Ovary (tissue), 9 donors: ENCODE measurements around the gene OGFOD2. TPM values are rescaled to one million over a fixed set of nuclear protein-coding genes. Genes with fewer than 3 reads are reported as not detected.
"Not testable (repeated sequence)": the region's sequence is repeated elsewhere in the genome, so short reads cannot be mapped to it uniquely, and the experiment has no call there.

Source experiments
- DNase-seq, 5 donors: peaks; one replicate each; pipeline ENCODE4 v3.0.0-alpha.2; 2019 to 2020
- H3K27ac ChIP-seq, 2 donors: fragments of 200-600 bp; one replicate each; pipeline versions ENCODE4 v1.5.1 to v1.8.0; 2019 to 2022
- H3K27me3 ChIP-seq: fragments of 200-600 bp; one replicate; pipeline ENCODE4 v1.8.0; 2022
- H3K36me3 ChIP-seq: fragments of 200-600 bp; sonication (generic); one replicate; pipeline ENCODE4 v1.5.1; 2019
- H3K4me1 ChIP-seq: one replicate; pipeline ENCODE4 v1.8.1; 2013; ENCODE audit warnings: mild to moderate bottlenecking, moderate library complexity; ENCODE audit not compliant: insufficient read depth
- H3K4me3 ChIP-seq: fragments of 200-600 bp; sonication (generic); one replicate; pipeline ENCODE4 v1.5.1; 2017
- H3K9me3 ChIP-seq, 2 donors: fragments of 200-600 bp in 1 of 2; sonication (generic) in 1 of 2; one replicate each; pipeline versions ENCODE4 v1.5.1 to v1.8.1; 2013 to 2019; ENCODE audit warnings: mild to moderate bottlenecking in 1 of 2, moderate library complexity in 1 of 2
- EP300 ChIP-seq: sonication (generic); formaldehyde crosslinking; IDR thresholded peaks from one replicate; pipeline ENCODE4 v1.6.1; 2017; ENCODE audit warnings: antibody characterized with exemption
- POLR2A ChIP-seq: fragments of 450-650 bp; IDR thresholded peaks from one replicate; pipeline ENCODE4 v1.6.1; 2017; ENCODE audit warnings: antibody characterized with exemption, mild to moderate bottlenecking, moderate library complexity
- WGBS, 3 donors: extraction: QIAGEN DNeasy Blood & Tissue Kit in 1 of 3; methylation state at CpG; one replicate each; pipeline versions ENCODE4 v1.1.5 to v1.1.7; 2013 to 2017; 5-methylcytosine and 5-hydroxymethylcytosine counted together
- intact Hi-C, 4 donors: fragments of 100-400 bp; cut with DNase I; formaldehyde crosslinking; loops; one replicate each; pipeline versions ENCODE4 v1.11.0 to v1.15.1; 2022 to 2023
- polyA plus RNA-seq, 2 donors: library from polyadenylated mRNA; stranded (reverse); fragments of 200-250 nt in 1 of 2; fragments of 350-450 nt in 1 of 2; fragmentation: Illumina TruSeq in 1 of 2; extraction: RNeasy Lipid Tissue Mini Kit (QIAGEN cat#74804) in 1 of 2; gene quantifications; one replicate each; pipeline ENCODE4 v1.2.3, GENCODE V29; 2013 to 2014
- total RNA-seq, 7 donors: library from RNA; depleted of rRNA in 2 of 7; stranded (reverse); fragments of >200 nt in 2 of 7; fragmentation: NEBNext Ultra II Directional in 3 of 7; extraction: Animal tissue kit (Norgen Biotek cat#: 25700) in 3 of 7; gene quantifications; one replicate each; pipeline versions ENCODE4 v1.1.0 to v1.2.4, GENCODE V29; 2016 to 2023
- TF ChIP-seq, protein P1 (sequence below), 3 donors: fragments of 450-650 bp in 2 of 3; fragments of 200-600 bp in 1 of 3; IDR thresholded peaks; one replicate each; pipeline versions ENCODE4 v1.5.1 to v1.8.0; 2016 to 2022; ENCODE audit warnings: antibody characterized with exemption in 3 of 3, mild to moderate bottlenecking in 1 of 3
- donor health status: DM: no; HTN: no; CAD: no; lungs with moderate emphysema.
- donor health status: DM: no; HTN: no; CAD: no.
- donor health status: Bipolar disorder and iron deficiency.
- donor health status: DM: yes; HTN: yes; CAD: no.
- donor health status: DM: no; HTN: no; CAD: no.
- donor health status: DM: yes; HTN: yes; CAD: no.

The OGFOD2 gene
- total and polyA plus RNA-seq, 9 donors: 1.4 to 17.6 (median 16.8) TPM

DNA sequence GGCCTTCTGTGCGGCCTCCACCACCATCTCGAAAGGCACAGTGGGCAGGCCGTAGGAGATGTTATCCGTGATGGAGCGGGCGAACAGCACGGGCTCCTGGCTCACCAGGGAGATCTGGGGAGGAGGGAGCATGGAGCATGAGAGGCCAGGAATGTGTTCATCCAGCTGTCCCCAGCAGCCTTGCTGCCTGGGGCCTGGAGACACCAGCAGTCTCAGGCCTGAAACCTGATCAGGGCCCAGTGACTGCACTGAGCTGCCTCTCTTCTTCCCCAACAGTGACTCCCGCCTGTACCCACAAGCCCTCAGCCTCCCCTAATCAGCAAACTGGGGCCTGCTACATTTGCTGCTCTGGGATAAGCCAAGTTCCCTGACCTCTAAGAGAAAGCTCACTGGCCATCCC is 39.7 kb upstream of the OGFOD2 start:
- TF ChIP-seq EP300 (no peak), POLR2A (no peak)
- TF ChIP-seq, protein P1, sequence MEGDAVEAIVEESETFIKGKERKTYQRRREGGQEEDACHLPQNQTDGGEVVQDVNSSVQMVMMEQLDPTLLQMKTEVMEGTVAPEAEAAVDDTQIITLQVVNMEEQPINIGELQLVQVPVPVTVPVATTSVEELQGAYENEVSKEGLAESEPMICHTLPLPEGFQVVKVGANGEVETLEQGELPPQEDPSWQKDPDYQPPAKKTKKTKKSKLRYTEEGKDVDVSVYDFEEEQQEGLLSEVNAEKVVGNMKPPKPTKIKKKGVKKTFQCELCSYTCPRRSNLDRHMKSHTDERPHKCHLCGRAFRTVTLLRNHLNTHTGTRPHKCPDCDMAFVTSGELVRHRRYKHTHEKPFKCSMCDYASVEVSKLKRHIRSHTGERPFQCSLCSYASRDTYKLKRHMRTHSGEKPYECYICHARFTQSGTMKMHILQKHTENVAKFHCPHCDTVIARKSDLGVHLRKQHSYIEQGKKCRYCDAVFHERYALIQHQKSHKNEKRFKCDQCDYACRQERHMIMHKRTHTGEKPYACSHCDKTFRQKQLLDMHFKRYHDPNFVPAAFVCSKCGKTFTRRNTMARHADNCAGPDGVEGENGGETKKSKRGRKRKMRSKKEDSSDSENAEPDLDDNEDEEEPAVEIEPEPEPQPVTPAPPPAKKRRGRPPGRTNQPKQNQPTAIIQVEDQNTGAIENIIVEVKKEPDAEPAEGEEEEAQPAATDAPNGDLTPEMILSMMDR (IDR thresholded peaks at IDR 0.05): no peak
- H3K36me3 ChIP-seq: no peaks in the 10 kb centered on the region

DNA sequence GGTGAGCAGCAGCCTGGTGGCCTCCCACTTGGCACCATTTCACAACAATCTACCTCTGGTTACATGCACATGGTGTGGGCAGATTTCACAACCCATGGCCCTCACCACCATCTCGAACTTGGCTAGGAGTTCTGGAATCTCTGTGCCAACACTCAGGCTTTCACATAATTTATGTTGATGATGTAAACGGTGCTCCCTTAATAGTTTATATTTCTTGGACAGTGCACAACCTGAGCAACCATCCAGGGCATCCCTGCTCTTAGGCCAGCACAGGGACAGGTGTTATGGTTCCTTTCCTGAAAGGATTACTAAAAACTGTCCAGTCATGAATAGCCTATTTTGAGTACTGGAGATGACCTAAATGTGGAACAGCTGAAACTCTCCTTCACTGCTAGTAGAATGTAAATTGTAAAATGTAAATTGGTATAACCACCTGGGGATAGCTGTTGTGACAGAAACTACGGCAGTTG is 37.4 kb upstream of the OGFOD2 start:
- no peak overlapping the region for H3K4me3 ChIP-seq
- intact Hi-C loops: no loop called here
- 76 to 83% (median 82%) methylated on average over 3 of the region's 3 CpGs for WGBS, 3 donors
- H3K27me3 ChIP-seq: no peaks in the 10 kb centered on the region
- no peaks in the 10 kb centered on the region for H3K9me3 ChIP-seq
- TF ChIP-seq EP300: no peak
- no peak for TF ChIP-seq POLR2A
- TF ChIP-seq, protein P1 (IDR thresholded peaks at IDR 0.05): no peak
- no peaks in the 10 kb centered on the region for H3K36me3 ChIP-seq
- DNase-seq: no peak
- no peaks in the 10 kb centered on the region for H3K4me1 ChIP-seq
- H3K27ac ChIP-seq: no peak overlapping the region

More for the DNA sequence above, 39.7 kb upstream of the OGFOD2 start:
- Histone ChIP-seq H3K27ac (no peak overlapping the region), H3K4me3 (no peak overlapping the region), H3K27me3 (no peaks in the 10 kb centered on the region), H3K4me1 (no peaks in the 10 kb centered on the region), H3K9me3 (no peaks in the 10 kb centered on the region)
- intact Hi-C loops: no loop called here
- DNase-seq: no peak
- 89 to 91% (median 90%) methylated on average over 8 of the region's 8 CpGs for WGBS, 3 donors

DNA sequence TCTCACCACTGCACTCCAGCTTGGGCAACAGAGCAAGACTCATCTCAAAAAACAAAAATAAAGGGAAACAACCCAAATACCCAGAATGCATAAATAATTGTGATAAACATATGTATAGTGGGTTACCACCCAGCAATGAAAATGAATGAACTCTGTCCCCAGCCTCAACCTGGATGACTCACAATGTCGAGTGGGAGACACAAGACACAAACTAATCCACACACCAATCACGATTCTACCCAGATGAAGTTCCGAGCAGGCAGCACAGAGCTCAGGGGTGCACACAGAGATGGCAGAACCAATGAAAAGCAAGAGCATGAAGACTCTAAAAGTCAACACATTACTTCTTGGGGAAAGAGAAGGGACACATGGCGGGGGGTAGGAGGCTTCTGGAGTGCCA is 35.9 kb upstream of the OGFOD2 start:
- H3K27me3 ChIP-seq: no peaks in the 10 kb centered on the region
- 88 to 92% (median 90%) methylated on average over 4 of the region's 4 CpGs for WGBS, 3 donors
- intact Hi-C loops: no loop called here

DNA sequence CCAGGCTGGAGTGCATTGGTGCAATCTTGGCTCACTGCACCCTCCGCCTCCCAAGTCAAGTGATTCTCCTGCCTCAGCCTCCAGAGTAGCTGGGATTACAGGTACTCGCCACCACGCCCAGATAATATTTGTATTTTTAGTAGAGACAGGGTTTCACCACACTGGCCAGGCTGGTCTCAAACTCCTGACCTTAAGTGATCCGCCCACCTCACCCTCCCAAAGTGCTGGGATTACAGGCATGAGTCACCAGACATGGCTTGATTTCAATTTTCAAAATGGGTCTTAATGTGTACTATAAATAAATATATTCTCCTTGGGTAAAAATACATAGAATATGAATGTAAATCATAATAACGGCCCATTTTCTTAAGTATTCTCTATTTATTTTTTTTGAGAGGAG is 33.7 kb upstream of the OGFOD2 start:
- intact Hi-C loops: loop anchor here in 2 of 4 donors (10.0 kb wide), 1 partner anchor 147 kb away; no protein-coding TSS in a partner anchor
- 78 to 87% (median 82%) methylated on average over 5 of the region's 5 CpGs for WGBS, 3 donors
- H3K9me3 ChIP-seq: not testable (repeated sequence)

More for the DNA sequence above, 35.9 kb upstream of the OGFOD2 start:
- H3K36me3 ChIP-seq: no peaks in the 10 kb centered on the region
- no peaks in the 10 kb centered on the region for H3K9me3 ChIP-seq
- H3K4me1 ChIP-seq: no peaks in the 10 kb centered on the region
- no peak for DNase-seq
- TF ChIP-seq EP300 (no peak), POLR2A (no peak)
- TF ChIP-seq, protein P1 (IDR thresholded peaks at IDR 0.05): no peak
- no peak overlapping the region for H3K27ac ChIP-seq
- H3K4me3 ChIP-seq: no peak overlapping the region

DNA sequence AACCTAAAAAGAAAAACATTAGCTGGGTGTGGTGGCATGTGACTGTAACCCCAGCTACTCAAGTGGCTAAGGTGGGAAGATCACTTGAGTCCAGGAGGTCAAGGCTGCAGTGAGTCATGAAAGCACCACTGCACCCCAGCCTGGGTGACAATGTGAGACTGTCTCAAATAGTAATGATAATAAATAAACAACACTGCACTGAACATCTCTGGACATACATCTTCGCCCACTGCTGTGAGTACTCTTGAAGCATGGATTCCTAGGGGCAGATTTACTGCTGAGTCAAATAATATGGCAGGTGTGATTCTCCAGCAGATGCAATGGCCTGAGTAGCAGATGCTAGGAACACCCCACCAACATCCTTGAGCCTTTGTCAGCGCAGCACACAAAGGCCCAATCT is 32.4 kb upstream of the OGFOD2 start:
- WGBS, 3 donors: 91 to 95% (median 91%) methylated on average over 2 of the region's 2 CpGs
- Histone ChIP-seq H3K9me3 (no peaks in the 10 kb centered on the region), H3K27ac (no peak overlapping the region)

More for the DNA sequence above, 33.7 kb upstream of the OGFOD2 start:
- H3K27me3 ChIP-seq, H3K4me3 ChIP-seq, DNase-seq, H3K4me1 ChIP-seq, H3K27ac ChIP-seq, H3K36me3 ChIP-seq: not testable (repeated sequence)

More for the DNA sequence above, 32.4 kb upstream of the OGFOD2 start:
- TF ChIP-seq, protein P1 (IDR thresholded peaks at IDR 0.05): no peak
- DNase-seq: no peak
- no peaks in the 10 kb centered on the region for H3K4me1 ChIP-seq
- H3K27me3 ChIP-seq: no peaks in the 10 kb centered on the region
- intact Hi-C loops: loop anchor here in 2 of 4 donors (10.0 kb wide), 1 partner anchor 148 kb away; no protein-coding TSS in a partner anchor
- H3K36me3 ChIP-seq: no peaks in the 10 kb centered on the region
- no peak overlapping the region for H3K4me3 ChIP-seq
